ENCODE results near the gene FAM180A.

- TF ChIP-seq CTCF (optimal IDR thresholded peaks at IDR 0.05 in 1 of 3, IDR thresholded peaks at IDR 0.05 in 1 of 3, conservative IDR thresholded peaks at IDR 0.05 in 1 of 3; ENCODE audit: extremely low read depth in 1 of 3, insufficient read depth in 2 of 3, low read length in 3 of 3) (no peak), EZH2 (IDR thresholded peaks at IDR 0.05; ENCODE audit: low read length) (no peak)
Measured at GRCh38 chr7:135748770-135749169, at the start of gene FAM180A.

All from keratinocyte (primary cell).